Mucosa of rectum (tissue), 2 donors: ENCODE data around the gene ACSL3.
"Not testable (repeated sequence)": the region's sequence is repeated elsewhere in the genome, so short reads cannot be mapped to it uniquely, and the experiment has no call there.

Experiments used
- H3K27ac ChIP-seq, 2 donors: one replicate each; pipeline ENCODE4 v1.7.0; 2013; ENCODE audit warnings: inconsistent platforms in 2 of 2, low read depth in 2 of 2, low read length in 2 of 2
- H3K27me3 ChIP-seq, 2 donors: one replicate each; pipeline ENCODE4 v1.7.0; 2013; ENCODE audit warnings: low read length in 2 of 2; ENCODE audit not compliant: control insufficient read depth in 2 of 2, insufficient read depth in 2 of 2
- H3K36me3 ChIP-seq, 2 donors: one replicate each; pipeline ENCODE4 v1.7.0; 2013; ENCODE audit warnings: low read length in 2 of 2; ENCODE audit not compliant: control insufficient read depth in 2 of 2, insufficient read depth in 2 of 2
- H3K4me1 ChIP-seq, 2 donors: one replicate each; pipeline ENCODE4 v1.7.0; 2013; ENCODE audit warnings: low read length in 2 of 2, mild to moderate bottlenecking in 1 of 2; ENCODE audit not compliant: control insufficient read depth in 2 of 2, insufficient read depth in 2 of 2
- H3K4me3 ChIP-seq, 2 donors: one replicate each; pipeline ENCODE4 v1.7.0; 2013; ENCODE audit warnings: low read length in 2 of 2
- H3K9ac ChIP-seq, 2 donors: one replicate each; pipeline ENCODE4 v1.7.0; 2013; ENCODE audit warnings: low read length in 2 of 2, low read depth in 1 of 2, mild to moderate bottlenecking in 1 of 2
- H3K9me3 ChIP-seq, 2 donors: one replicate each; pipeline ENCODE4 v1.7.0; 2013; ENCODE audit warnings: low read length in 2 of 2; ENCODE audit not compliant: control insufficient read depth in 2 of 2
- donor health status: healthy.
- donor health status: Normal muscosa, but diverticular disease.

The ACSL3 gene

DNA sequence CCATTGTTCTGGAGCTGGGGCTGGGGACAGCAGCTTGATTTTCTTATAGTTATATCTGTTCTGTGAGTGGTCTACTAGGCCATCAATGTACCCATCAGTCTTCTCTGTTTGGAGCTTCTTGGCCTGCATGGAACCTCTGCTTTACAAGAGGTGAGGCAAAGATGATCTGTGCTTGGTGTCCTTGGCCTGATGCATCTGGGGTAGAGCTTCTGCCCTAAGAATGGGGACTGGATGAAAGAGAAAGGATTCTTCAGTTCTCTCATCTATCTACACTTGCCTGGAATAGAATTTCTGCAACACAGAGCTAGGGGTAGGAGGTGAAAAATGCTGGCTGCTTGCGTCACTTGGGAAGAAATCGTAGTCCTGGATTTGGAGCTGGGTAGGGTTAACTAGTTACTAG is 46.2 kb downstream of the ACSL3 start:
- Histone ChIP-seq H3K9me3 (no peaks in the 10 kb centered on the region), H3K27me3 (no peaks in the 10 kb centered on the region), H3K4me1 (peaks cover 0 to 2% of the 10 kb centered on the region in 2 donors), H3K4me3 (no peak overlapping the region), H3K9ac (no peak overlapping the region), H3K36me3 (peaks cover 12% of the 10 kb centered on the region in 2 donors), H3K27ac (no peak overlapping the region)

- peaks cover 0 to 2% of the 10 kb centered on the region in 2 donors for H3K4me1 ChIP-seq
- peaks cover 9 to 12% of the 10 kb centered on the region in 2 donors for H3K36me3 ChIP-seq
- H3K9ac ChIP-seq: no peak overlapping the region
- H3K27me3 ChIP-seq: no peaks in the 10 kb centered on the region
- no peak overlapping the region for H3K27ac ChIP-seq
- no peak overlapping the region for H3K4me3 ChIP-seq
- H3K9me3 ChIP-seq: no peaks in the 10 kb centered on the region
These were observed 47.1 kb downstream of the ACSL3 start for GRCh38 chr2:222907790-222908441.

- Histone ChIP-seq H3K4me1 (peaks cover 0 to 2% of the 10 kb centered on the region in 2 donors), H3K9me3 (no peaks in the 10 kb centered on the region), H3K4me3 (no peak overlapping the region), H3K27ac (no peak overlapping the region), H3K27me3 (no peaks in the 10 kb centered on the region), H3K36me3 (peaks cover 9 to 12% of the 10 kb centered on the region in 2 donors), H3K9ac (no peak overlapping the region)
These were observed 48.5 kb downstream of the ACSL3 start for GRCh38 chr2:222909286-222909685.

DNA sequence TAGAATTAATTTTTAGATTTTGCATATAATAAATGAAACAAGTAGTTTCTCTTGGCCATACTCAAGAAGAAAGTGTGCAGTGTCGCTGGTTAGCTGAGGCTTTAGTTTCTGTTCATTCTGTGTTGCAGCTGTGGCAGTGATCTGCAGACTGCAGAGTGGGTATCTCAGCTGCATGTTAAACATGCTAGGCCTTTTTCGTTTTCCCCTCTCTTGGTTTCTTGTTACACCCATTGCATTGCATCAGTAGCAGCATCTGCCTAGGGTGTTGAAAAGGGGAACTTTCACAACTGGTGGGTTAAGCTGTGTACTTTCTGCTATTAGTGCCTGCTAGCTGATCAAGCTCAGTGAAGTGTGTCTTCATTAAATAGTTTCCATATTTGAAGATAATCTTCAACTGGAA is 51.3 kb downstream of the ACSL3 start:
- H3K27ac ChIP-seq: no peak overlapping the region
- H3K4me1 ChIP-seq: peaks cover 0 to 4% of the 10 kb centered on the region in 2 donors
- H3K4me3 ChIP-seq: no peak overlapping the region
- no peaks in the 10 kb centered on the region for H3K9me3 ChIP-seq
- H3K9ac ChIP-seq: no peak overlapping the region
- peaks cover 12 to 15% of the 10 kb centered on the region in 2 donors for H3K36me3 ChIP-seq
- no peaks in the 10 kb centered on the region for H3K27me3 ChIP-seq

- no peak overlapping the region for H3K27ac ChIP-seq
- H3K9me3 ChIP-seq: no peaks in the 10 kb centered on the region
- no peaks in the 10 kb centered on the region for H3K27me3 ChIP-seq
- no peak overlapping the region for H3K9ac ChIP-seq
- H3K4me1 ChIP-seq: peaks cover 0 to 4% of the 10 kb centered on the region in 2 donors
- peaks cover 13 to 16% of the 10 kb centered on the region in 2 donors for H3K36me3 ChIP-seq
- H3K4me3 ChIP-seq: no peak overlapping the region
These were observed 51.9 kb downstream of the ACSL3 start for GRCh38 chr2:222912776-222913175.

DNA sequence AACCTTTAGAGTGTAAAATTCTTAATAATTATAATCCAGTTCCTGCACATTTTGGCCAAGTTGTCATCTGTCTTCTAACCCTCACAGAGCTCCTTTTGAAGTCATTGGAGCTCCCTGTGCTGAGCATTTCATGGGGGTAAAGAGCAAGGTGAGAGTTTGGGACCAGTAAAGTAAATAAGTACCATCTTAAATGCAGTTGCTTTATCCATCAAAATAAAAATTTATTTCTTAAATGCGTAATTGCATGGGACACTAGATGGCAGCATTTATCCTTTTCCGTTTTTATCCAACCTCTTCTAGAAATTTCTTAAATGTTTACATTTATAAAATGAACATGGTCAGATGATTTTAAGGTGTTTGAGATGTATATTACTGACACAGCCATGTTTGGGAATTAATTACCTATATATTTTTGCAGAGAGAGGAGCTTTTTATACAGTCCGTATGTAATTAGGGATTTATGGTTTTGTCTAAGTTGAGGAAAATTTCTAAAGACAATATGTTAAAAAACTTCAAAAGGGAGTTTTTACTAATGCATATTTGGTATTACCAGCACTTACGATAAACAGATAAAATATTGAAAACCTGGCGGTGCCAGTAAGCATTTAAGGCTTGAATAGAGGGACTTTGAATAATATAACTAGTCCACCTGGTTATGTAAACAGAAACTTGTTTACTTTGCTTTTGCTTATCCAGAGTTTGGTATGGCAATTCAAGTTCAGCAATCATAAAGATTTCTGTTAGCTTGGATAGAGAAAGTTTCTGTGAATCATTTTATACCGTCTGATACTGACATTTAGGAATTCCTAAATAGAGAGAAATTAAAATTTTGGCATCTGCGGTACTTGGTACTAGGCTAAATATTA is 54.5 kb downstream of the ACSL3 start:
- H3K4me3 ChIP-seq: no peak overlapping the region
- H3K9ac ChIP-seq: no peak overlapping the region
- no peaks in the 10 kb centered on the region for H3K9me3 ChIP-seq
- no peak overlapping the region for H3K27ac ChIP-seq
- no peaks in the 10 kb centered on the region for H3K27me3 ChIP-seq
- H3K4me1 ChIP-seq: peaks cover 0 to 4% of the 10 kb centered on the region in 2 donors
- peaks cover 17 to 24% of the 10 kb centered on the region in 2 donors for H3K36me3 ChIP-seq

DNA sequence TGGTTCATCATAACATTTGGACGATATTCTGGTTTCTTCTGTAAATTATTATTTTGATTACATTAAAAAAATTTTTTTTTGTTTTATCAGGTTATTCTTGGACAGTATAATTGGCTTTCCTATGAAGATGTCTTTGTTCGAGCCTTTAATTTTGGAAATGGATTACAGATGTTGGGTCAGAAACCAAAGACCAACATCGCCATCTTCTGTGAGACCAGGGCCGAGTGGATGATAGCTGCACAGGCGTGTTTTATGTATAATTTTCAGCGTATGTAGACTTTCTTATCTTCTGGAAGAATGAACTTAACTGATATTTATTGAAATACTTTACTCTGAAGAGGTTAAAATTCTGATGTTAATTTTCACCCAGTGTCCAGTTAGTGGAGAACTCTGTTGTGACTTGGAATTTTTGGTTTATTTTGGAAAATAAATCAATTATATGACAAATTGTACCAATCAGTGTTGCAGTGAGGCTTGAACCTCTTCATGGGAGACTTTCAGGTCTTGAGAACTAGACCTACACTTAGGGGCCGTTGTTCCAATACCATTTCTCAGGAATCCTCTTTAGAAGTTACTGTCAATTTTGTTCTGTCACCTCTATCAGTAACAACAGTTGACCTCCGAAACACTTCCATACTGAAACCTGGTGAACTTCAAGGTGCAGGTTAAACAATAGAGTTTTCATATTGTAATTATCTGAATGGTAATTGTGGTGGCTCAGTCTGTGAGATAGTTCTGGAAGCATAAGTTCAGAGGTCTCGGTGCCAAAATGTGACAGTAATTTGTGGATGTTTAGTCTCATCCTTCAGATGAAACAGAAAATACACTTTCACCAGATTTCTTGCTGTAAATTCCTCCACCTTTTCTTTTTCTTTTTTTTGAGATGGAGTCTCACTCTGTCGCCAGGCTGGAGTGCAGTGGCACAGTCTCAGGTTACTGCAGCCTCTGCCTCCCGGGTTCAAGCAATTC is 55.7 kb downstream of the ACSL3 start:
- Histone ChIP-seq H3K36me3 (peaks cover 24 to 35% of the 10 kb centered on the region in 2 donors), H3K4me1 (peaks cover 0 to 4% of the 10 kb centered on the region in 2 donors), H3K27me3 (no peaks in the 10 kb centered on the region), H3K9ac (no peak overlapping the region), H3K9me3 (no peaks in the 10 kb centered on the region), H3K4me3 (no peak overlapping the region), H3K27ac (no peak overlapping the region)

DNA sequence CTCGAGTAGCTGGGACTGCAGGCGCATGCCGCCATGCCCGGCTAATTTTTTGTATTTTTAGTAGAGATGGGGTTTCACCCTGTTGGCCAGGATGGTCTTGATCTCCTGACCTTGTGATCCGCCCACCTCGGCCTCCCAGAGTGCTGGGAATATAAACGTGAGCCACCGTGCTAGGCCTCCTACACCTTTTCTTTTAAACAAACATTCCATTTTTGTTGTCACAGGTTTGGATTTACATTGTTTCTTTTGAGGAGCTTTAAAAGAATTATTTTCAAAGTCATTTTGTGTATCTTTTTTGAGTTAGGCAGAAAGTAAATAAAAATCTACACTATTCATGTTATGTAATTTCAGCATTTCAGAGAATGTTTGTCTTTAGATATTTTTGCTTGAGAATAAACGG is 56.4 kb downstream of the ACSL3 start:
- H3K4me3 ChIP-seq, H3K9ac ChIP-seq, H3K4me1 ChIP-seq, H3K27me3 ChIP-seq, H3K9me3 ChIP-seq, H3K27ac ChIP-seq: not testable (repeated sequence)
- H3K36me3 ChIP-seq: peaks cover 28 to 41% of the 10 kb centered on the region in 2 donors

DNA sequence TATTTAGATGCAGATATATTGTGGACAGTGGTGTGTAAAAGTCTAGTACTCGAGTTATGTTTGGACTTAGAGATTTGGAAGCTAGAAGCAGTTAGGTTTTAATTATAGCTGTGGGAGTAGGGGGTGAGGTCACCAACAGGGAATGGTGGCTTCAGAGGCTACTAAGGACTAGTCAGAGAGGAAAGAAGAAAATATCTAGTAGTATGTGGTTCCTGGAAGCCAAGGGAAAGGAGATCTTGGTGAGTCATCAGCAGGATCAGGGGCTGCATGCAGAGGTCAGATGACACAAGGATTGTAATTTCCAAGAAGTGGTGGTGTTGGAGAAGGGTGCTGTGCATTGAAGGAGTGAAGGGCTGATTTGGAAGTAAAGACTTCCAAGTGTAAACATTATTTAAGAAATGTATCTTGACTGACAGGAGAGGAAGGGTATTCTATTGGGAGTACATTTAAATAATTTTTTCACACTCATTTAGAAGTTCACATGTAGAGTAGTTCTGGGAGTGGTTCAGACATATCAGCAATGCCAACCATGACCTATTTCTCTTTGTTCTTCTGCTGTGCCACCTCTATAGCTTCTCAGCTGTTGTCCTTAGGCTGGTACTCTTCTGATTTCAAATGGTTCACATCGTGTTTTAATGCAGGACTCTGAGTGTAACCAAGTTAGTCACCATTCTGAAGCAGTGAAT is 59.1 kb downstream of the ACSL3 start:
- Histone ChIP-seq H3K27me3 (no peaks in the 10 kb centered on the region), H3K9me3 (no peaks in the 10 kb centered on the region), H3K27ac (no peak overlapping the region), H3K4me1 (peaks cover 0 to 4% of the 10 kb centered on the region in 2 donors), H3K9ac (no peak overlapping the region), H3K4me3 (no peak overlapping the region), H3K36me3 (peaks cover 43 to 55% of the 10 kb centered on the region in 2 donors)
